ENCODE measurements around the gene ANKRD34C.

ANKRD34C gene

GRCh38 chr15:79261836-79262235, 20.7 kb upstream of the ANKRD34C start:
- Histone ChIP-seq H3K4me2 (ENCODE audit: insufficient read depth, low read length) (no peak overlapping the region), H3K36me3 (ENCODE audit: insufficient read depth, low read length) (no peaks in the 10 kb centered on the region), H3K4me1 (ENCODE audit: insufficient read depth, low read length) (no peaks in the 10 kb centered on the region), H2AFZ (ENCODE audit: low read depth, low read length) (no peak overlapping the region), H3K79me2 (ENCODE audit: insufficient read depth, low read length) (no peaks in the 10 kb centered on the region), H3K9me3 (ENCODE audit: insufficient read depth, low read length, severe bottlenecking) (no peaks in the 10 kb centered on the region), H3K4me3 (ENCODE audit: low read depth in 1 of 2, low read length in 2 of 2) (no peak overlapping the region), H4K20me1 (ENCODE audit: insufficient read depth, low read length) (no peaks in the 10 kb centered on the region), H3K27me3 (ENCODE audit: insufficient read depth, low read length, poor library complexity) (peaks cover 3% of the 10 kb centered on the region), H3K9ac (ENCODE audit: low read depth, low read length) (no peak overlapping the region), H3K27ac (ENCODE audit: low read length) (no peak overlapping the region)
- ATAC-seq (ENCODE audit: insufficient read depth, low read depth) (no peak), DNase-seq (no peak)
- no peak for TF ChIP-seq EZH2 (IDR thresholded peaks at IDR 0.05; ENCODE audit: borderline replicate concordance, low read depth, low read length, severe bottlenecking)
- no peak for TF ChIP-seq CTCF (IDR thresholded peaks at IDR 0.05; ENCODE audit: borderline replicate concordance, extremely low read depth, low read length, poor library complexity, severe bottlenecking)

DNA sequence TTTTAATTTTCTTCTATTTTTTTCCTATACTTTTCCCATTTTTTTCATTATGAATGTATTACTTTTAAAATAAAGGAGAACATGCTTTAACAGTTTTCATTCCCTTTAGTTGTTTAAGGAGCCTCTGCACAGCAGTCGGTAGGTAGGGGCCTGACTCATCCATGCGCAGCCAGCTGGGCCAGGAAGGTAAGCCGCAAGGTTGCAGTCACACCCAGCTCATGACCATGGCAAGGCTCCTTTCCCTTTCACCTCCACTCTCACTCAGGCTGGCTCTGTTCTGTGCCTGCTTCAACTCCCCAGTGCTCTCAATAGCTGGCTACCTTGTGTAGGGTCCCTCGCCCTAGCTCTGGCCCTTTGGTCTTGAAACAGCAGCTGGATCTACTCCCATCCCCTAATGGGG, 17.4 kb upstream of the ANKRD34C start:
- Histone ChIP-seq H3K27me3 (ENCODE audit: insufficient read depth, low read length, poor library complexity) (peaks cover 5% of the 10 kb centered on the region), H3K9me3 (ENCODE audit: insufficient read depth, low read length, severe bottlenecking) (no peaks in the 10 kb centered on the region), H3K36me3 (ENCODE audit: insufficient read depth, low read length) (no peaks in the 10 kb centered on the region), H2AFZ (ENCODE audit: low read depth, low read length) (no peak overlapping the region), H3K4me3 (ENCODE audit: low read depth in 1 of 2, low read length in 2 of 2) (no peak overlapping the region), H3K4me2 (ENCODE audit: insufficient read depth, low read length) (no peak overlapping the region), H4K20me1 (ENCODE audit: insufficient read depth, low read length) (no peaks in the 10 kb centered on the region), H3K27ac (ENCODE audit: low read length) (no peak overlapping the region), H3K4me1 (ENCODE audit: insufficient read depth, low read length) (no peaks in the 10 kb centered on the region), H3K9ac (ENCODE audit: low read depth, low read length) (no peak overlapping the region), H3K79me2 (ENCODE audit: insufficient read depth, low read length) (no peaks in the 10 kb centered on the region)
- ATAC-seq (ENCODE audit: insufficient read depth, low read depth) (no peak), DNase-seq (no peak)
- TF ChIP-seq EZH2 (IDR thresholded peaks at IDR 0.05; ENCODE audit: borderline replicate concordance, low read depth, low read length, severe bottlenecking) (no peak), CTCF (IDR thresholded peaks at IDR 0.05; ENCODE audit: borderline replicate concordance, extremely low read depth, low read length, poor library complexity, severe bottlenecking) (no peak)

GRCh38 chr15:79265987-79266579, 16.4 kb upstream of the ANKRD34C start:
- H3K9ac ChIP-seq (ENCODE audit: low read depth, low read length) = no peak overlapping the region
- no peaks in the 10 kb centered on the region for H3K9me3 ChIP-seq (ENCODE audit: insufficient read depth, low read length, severe bottlenecking)
- H3K36me3 ChIP-seq (ENCODE audit: insufficient read depth, low read length) = no peaks in the 10 kb centered on the region
- H2AFZ ChIP-seq (ENCODE audit: low read depth, low read length) = no peak overlapping the region
- ATAC-seq (ENCODE audit: insufficient read depth, low read depth) (no peak), DNase-seq (no peak)
- H3K27me3 ChIP-seq (ENCODE audit: insufficient read depth, low read length, poor library complexity) = peaks cover 5% of the 10 kb centered on the region
- no peak overlapping the region for H3K4me2 ChIP-seq (ENCODE audit: insufficient read depth, low read length)
- no peaks in the 10 kb centered on the region for H3K79me2 ChIP-seq (ENCODE audit: insufficient read depth, low read length)
- no peaks in the 10 kb centered on the region for H3K4me1 ChIP-seq (ENCODE audit: insufficient read depth, low read length)
- no peaks in the 10 kb centered on the region for H4K20me1 ChIP-seq (ENCODE audit: insufficient read depth, low read length)
- no peak overlapping the region for H3K27ac ChIP-seq (ENCODE audit: low read length)
- TF ChIP-seq EZH2 (IDR thresholded peaks at IDR 0.05; ENCODE audit: borderline replicate concordance, low read depth, low read length, severe bottlenecking) (no peak), CTCF (IDR thresholded peaks at IDR 0.05; ENCODE audit: borderline replicate concordance, extremely low read depth, low read length, poor library complexity, severe bottlenecking) (no peak)
- H3K4me3 ChIP-seq (ENCODE audit: low read depth in 1 of 2, low read length in 2 of 2) = no peak overlapping the region
